ENCODE results near the gene OR2M7. TPM values are rescaled to one million over a fixed set of nuclear protein-coding genes. Genes with fewer than 3 reads are reported as not detected.

The OR2M7 gene
- total RNA-seq, 2 donors from 2014 or later, result not detected

Other genes with a start within 250 kb of the OR2M7 start
- not detected for gene OR2L13, start 229.4 kb downstream of the OR2M7 start, total RNA-seq
- not detected for gene OR2M5, start 179.4 kb downstream of the OR2M7 start, total RNA-seq
- gene OR2M2, start 149.7 kb downstream of the OR2M7 start, total RNA-seq, result not detected
- gene OR2M3, start 127.3 kb downstream of the OR2M7 start, total RNA-seq, result not detected
- gene OR2M4, start 93.2 kb downstream of the OR2M7 start, total RNA-seq, result not detected
- gene OR2T33, start 46.6 kb downstream of the OR2M7 start, total RNA-seq, result not detected
- gene OR2T12, start 21.1 kb downstream of the OR2M7 start, total RNA-seq, result not detected
- gene OR14C36, start 24.2 kb upstream of the OR2M7 start, total RNA-seq, result not detected
- gene OR2T4, start 37.1 kb upstream of the OR2M7 start, total RNA-seq, result not detected
- not detected for gene OR2T6, start 51.2 kb upstream of the OR2M7 start, total RNA-seq
- not detected for gene OR2T1, start 78.5 kb upstream of the OR2M7 start, total RNA-seq
- not detected for gene OR2T2, start 121.1 kb upstream of the OR2M7 start, total RNA-seq
- not detected for gene OR2T3, start 148.8 kb upstream of the OR2M7 start, total RNA-seq
- not detected for gene OR2T5, start 164.0 kb upstream of the OR2M7 start, total RNA-seq
- not detected for gene OR2G6, start 183.5 kb upstream of the OR2M7 start, total RNA-seq
- gene OR2T29, start 238.2 kb upstream of the OR2M7 start, total RNA-seq, result not detected

Measured in activated naive CD4-positive, alpha-beta T cell treated with anti-CD3 and anti-CD28 coated beads, Interleukin-2, amount 50 U/mL, for 72 hours (primary cell).